Measurements from ENCODE around the gene SPRING1.

The SPRING1 gene

DNA sequence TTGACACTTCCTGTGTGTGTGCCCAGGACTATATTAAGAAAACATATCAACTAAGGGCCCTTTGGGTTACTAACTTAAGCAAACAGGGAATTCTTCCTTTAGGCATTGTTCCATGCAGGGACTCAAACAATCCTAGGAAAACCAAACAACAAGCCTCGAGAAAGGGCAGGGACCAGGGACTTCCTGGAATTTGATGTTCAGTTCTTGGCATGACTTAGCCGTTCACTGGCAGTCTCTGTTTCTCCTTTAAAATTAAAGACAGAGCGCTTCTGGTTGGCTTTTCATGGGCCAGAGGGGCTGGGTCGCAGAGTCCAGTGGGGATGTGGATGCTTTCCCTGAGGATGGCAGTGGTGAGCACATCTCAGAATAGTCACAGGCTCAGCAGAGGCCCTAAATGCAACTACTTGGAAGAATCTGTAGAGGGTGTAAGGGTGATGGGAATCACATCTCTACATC is 35.4 kb upstream of the SPRING1 start:
- no peaks in the 10 kb centered on the region for H3K27me3 ChIP-seq (ENCODE audit: insufficient read depth, low read length, poor library complexity)
- no peaks in the 10 kb centered on the region for H3K79me2 ChIP-seq (ENCODE audit: insufficient read depth, low read length)
- H3K36me3 ChIP-seq (ENCODE audit: insufficient read depth, low read length): no peaks in the 10 kb centered on the region
- H3K9ac ChIP-seq (ENCODE audit: low read depth, low read length): no peak overlapping the region
- H3K27ac ChIP-seq (ENCODE audit: low read length): no peak overlapping the region
- DNase-seq (no peak), ATAC-seq (ENCODE audit: insufficient read depth, low read depth) (no peak)
- H4K20me1 ChIP-seq (ENCODE audit: insufficient read depth, low read length): no peaks in the 10 kb centered on the region
- no peak for TF ChIP-seq EZH2 (IDR thresholded peaks at IDR 0.05; ENCODE audit: borderline replicate concordance, low read depth, low read length, severe bottlenecking)
- TF ChIP-seq, protein P1, sequence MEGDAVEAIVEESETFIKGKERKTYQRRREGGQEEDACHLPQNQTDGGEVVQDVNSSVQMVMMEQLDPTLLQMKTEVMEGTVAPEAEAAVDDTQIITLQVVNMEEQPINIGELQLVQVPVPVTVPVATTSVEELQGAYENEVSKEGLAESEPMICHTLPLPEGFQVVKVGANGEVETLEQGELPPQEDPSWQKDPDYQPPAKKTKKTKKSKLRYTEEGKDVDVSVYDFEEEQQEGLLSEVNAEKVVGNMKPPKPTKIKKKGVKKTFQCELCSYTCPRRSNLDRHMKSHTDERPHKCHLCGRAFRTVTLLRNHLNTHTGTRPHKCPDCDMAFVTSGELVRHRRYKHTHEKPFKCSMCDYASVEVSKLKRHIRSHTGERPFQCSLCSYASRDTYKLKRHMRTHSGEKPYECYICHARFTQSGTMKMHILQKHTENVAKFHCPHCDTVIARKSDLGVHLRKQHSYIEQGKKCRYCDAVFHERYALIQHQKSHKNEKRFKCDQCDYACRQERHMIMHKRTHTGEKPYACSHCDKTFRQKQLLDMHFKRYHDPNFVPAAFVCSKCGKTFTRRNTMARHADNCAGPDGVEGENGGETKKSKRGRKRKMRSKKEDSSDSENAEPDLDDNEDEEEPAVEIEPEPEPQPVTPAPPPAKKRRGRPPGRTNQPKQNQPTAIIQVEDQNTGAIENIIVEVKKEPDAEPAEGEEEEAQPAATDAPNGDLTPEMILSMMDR (IDR thresholded peaks at IDR 0.05; ENCODE audit: borderline replicate concordance, extremely low read depth, low read length, poor library complexity, severe bottlenecking): no peak
- H3K4me3 ChIP-seq (ENCODE audit: low read depth in 1 of 2, low read length in 2 of 2): no peak overlapping the region
- no peaks in the 10 kb centered on the region for H3K4me1 ChIP-seq (ENCODE audit: insufficient read depth, low read length)
- H3K9me3 ChIP-seq (ENCODE audit: insufficient read depth, low read length, severe bottlenecking): no peaks in the 10 kb centered on the region
- no peak overlapping the region for H3K4me2 ChIP-seq (ENCODE audit: insufficient read depth, low read length)
- no peak overlapping the region for H2AFZ ChIP-seq (ENCODE audit: low read depth, low read length)

DNA sequence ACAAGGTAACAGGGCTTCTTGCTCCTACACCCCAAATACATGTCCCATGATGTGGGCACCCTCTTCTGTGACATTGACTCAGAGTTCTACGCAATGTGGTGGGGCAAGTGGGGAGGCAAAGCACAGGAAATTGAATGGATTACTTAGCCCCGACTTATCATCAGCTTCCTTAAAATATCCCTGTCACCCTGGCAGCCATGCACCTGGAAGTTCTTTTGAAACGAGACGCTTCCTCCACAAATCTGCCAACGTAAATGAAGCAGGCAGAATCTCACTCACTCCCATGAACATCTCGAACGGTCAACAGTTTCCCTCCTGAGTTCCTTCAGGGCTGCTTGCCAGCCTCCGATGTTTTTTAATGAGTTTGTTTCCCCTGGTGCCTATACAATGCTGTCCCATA is 33.8 kb upstream of the SPRING1 start:
- H3K36me3 ChIP-seq (ENCODE audit: insufficient read depth, low read length): peaks cover 2% of the 10 kb centered on the region; the same call in 1 of the 2 replicates
- H3K27me3 ChIP-seq (ENCODE audit: insufficient read depth, low read length, poor library complexity): no peaks in the 10 kb centered on the region
- no peaks in the 10 kb centered on the region for H3K79me2 ChIP-seq (ENCODE audit: insufficient read depth, low read length)
- H4K20me1 ChIP-seq (ENCODE audit: insufficient read depth, low read length): no peaks in the 10 kb centered on the region
- H3K9ac ChIP-seq (ENCODE audit: low read depth, low read length): no peak overlapping the region
- ATAC-seq (ENCODE audit: insufficient read depth, low read depth) (no peak), DNase-seq (no peak)
- no peak overlapping the region for H3K27ac ChIP-seq (ENCODE audit: low read length)
- H3K4me2 ChIP-seq (ENCODE audit: insufficient read depth, low read length): no peak overlapping the region
- H2AFZ ChIP-seq (ENCODE audit: low read depth, low read length): no peak overlapping the region
- TF ChIP-seq, protein P1 (IDR thresholded peaks at IDR 0.05; ENCODE audit: borderline replicate concordance, extremely low read depth, low read length, poor library complexity, severe bottlenecking): no peak
- TF ChIP-seq EZH2 (IDR thresholded peaks at IDR 0.05; ENCODE audit: borderline replicate concordance, low read depth, low read length, severe bottlenecking): no peak
- no peak overlapping the region for H3K4me3 ChIP-seq (ENCODE audit: low read depth in 1 of 2, low read length in 2 of 2)
- H3K9me3 ChIP-seq (ENCODE audit: insufficient read depth, low read length, severe bottlenecking): no peaks in the 10 kb centered on the region
- no peaks in the 10 kb centered on the region for H3K4me1 ChIP-seq (ENCODE audit: insufficient read depth, low read length)

DNA sequence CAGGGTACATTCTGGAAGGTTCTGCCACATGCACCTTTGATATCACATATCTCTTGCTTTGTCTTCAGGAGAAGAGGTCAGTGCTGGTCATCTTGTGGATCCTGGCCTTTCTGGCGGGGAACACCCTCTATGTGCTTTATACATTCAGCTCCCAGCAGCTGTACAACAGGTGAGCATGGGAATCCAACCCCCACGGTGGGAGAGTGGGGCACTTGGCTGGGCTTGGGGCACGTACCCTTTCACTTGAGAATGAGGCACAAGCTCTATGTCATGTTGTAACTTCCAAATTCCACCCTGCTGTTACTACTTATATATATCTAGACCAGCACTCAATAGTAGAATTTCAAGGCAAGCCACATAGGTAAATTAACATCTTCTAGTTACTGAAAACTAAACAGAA is 28.9 kb upstream of the SPRING1 start:
- no peak for ATAC-seq (ENCODE audit: insufficient read depth, low read depth)

More for the DNA sequence above, 28.9 kb upstream of the SPRING1 start:
- no peak for TF ChIP-seq EZH2 (IDR thresholded peaks at IDR 0.05; ENCODE audit: borderline replicate concordance, low read depth, low read length, severe bottlenecking)
- TF ChIP-seq, protein P1 (IDR thresholded peaks at IDR 0.05; ENCODE audit: borderline replicate concordance, extremely low read depth, low read length, poor library complexity, severe bottlenecking): no peak
- peaks cover 6% of the 10 kb centered on the region; the same call in 1 of the 2 replicates for H3K36me3 ChIP-seq (ENCODE audit: insufficient read depth, low read length)
- H3K4me2 ChIP-seq (ENCODE audit: insufficient read depth, low read length): no peak overlapping the region
- no peaks in the 10 kb centered on the region for H3K27me3 ChIP-seq (ENCODE audit: insufficient read depth, low read length, poor library complexity)
- H3K79me2 ChIP-seq (ENCODE audit: insufficient read depth, low read length): no peaks in the 10 kb centered on the region
- no peaks in the 10 kb centered on the region for H3K4me1 ChIP-seq (ENCODE audit: insufficient read depth, low read length)
- no peaks in the 10 kb centered on the region for H3K9me3 ChIP-seq (ENCODE audit: insufficient read depth, low read length, severe bottlenecking)
- H4K20me1 ChIP-seq (ENCODE audit: insufficient read depth, low read length): no peaks in the 10 kb centered on the region
- H3K9ac ChIP-seq (ENCODE audit: low read depth, low read length): no peak overlapping the region
- H2AFZ ChIP-seq (ENCODE audit: low read depth, low read length): no peak overlapping the region
- DNase-seq: no peak
- H3K27ac ChIP-seq (ENCODE audit: low read length): no peak overlapping the region
- H3K4me3 ChIP-seq (ENCODE audit: low read depth in 1 of 2, low read length in 2 of 2): no peak overlapping the region
